Adipose tissue (tissue), 3 donors: ENCODE data around the gene ZBTB7C. TPM values are rescaled to one million over a fixed set of nuclear protein-coding genes. Genes with fewer than 3 reads are reported as not detected.
"Not testable (repeated sequence)": the region's sequence is repeated elsewhere in the genome, so short reads cannot be mapped to it uniquely, and the experiment has no call there.

Source experiments
- H3K27ac ChIP-seq: one replicate; pipeline ENCODE4 v1.5.1; 2013; ENCODE audit warnings: low read depth, low read length
- WGBS, 3 donors: extraction: QIAGEN DNeasy Blood & Tissue Kit; methylation state at CpG; one replicate each; pipeline ENCODE4 v1.1.7; 2013; 5-methylcytosine and 5-hydroxymethylcytosine counted together
- polyA plus RNA-seq, 3 donors: library from polyadenylated mRNA; stranded (reverse); fragments of 200-250 nt; gene quantifications; one replicate each; pipeline ENCODE4 v1.2.3, GENCODE V29; 2013
- donor health status: healthy with polysubstance abuse.
- donor health status: Bipolar disorder and iron deficiency.
- donor health status: healthy.

The ZBTB7C gene
- polyA plus RNA-seq: 1 to 10 TPM in 2 of 3 donors, under 1 TPM in 1; 0.53 to 5.6 (median 4.8) TPM

- WGBS, 3 donors: 0 to 1% (median 1%) methylated on average over 70 to 136 of the region's 136 CpGs
- no peak within 1 kb of the TSS for H3K27ac ChIP-seq
These were observed at the start of gene ZBTB7C for GRCh38 chr18:48408727-48409590. ZBTB7C (minus strand) TSS chr18:48409383.

GRCh38 chr18:48456838-48457237 lies 47.7 kb upstream of the ZBTB7C start:
- WGBS, 3 donors: 93 to 95% (median 94%) methylated on average over 9 of the region's 9 CpGs
- H3K27ac ChIP-seq: no peak overlapping the region

- H3K27ac ChIP-seq: no peak overlapping the region
- WGBS, 3 donors: 55 to 72% (median 57%) methylated on average over 13 of the region's 13 CpGs
These were observed 46.6 kb upstream of the ZBTB7C start for GRCh38 chr18:48455555-48456478.

- WGBS, 3 donors: 35 to 48% (median 41%) methylated on average over 6 of the region's 6 CpGs
- no peak overlapping the region for H3K27ac ChIP-seq
These were observed 45.1 kb upstream of the ZBTB7C start for GRCh38 chr18:48454261-48454757.

GRCh38 chr18:48453330-48454066 lies 44.3 kb upstream of the ZBTB7C start:
- 75 to 80% (median 78%) methylated on average over 9 of the region's 9 CpGs for WGBS, 3 donors
- H3K27ac ChIP-seq: no peak overlapping the region

GRCh38 chr18:48452861-48453323 lies 43.7 kb upstream of the ZBTB7C start:
- WGBS, 3 donors: 58 to 74% (median 73%) methylated on average over 4 of the region's 4 CpGs
- H3K27ac ChIP-seq: no peak overlapping the region

GRCh38 chr18:48450685-48451084 lies 41.5 kb upstream of the ZBTB7C start:
- WGBS, 3 donors: 94 to 98% (median 94%) methylated on average over 2 of the region's 2 CpGs
- no peak overlapping the region for H3K27ac ChIP-seq

GRCh38 chr18:48446582-48447225 lies 37.5 kb upstream of the ZBTB7C start:
- WGBS, 3 donors: 36 to 37% (median 36%) methylated on average over 30 of the region's 30 CpGs
- H3K27ac ChIP-seq: no peak overlapping the region

- no peak overlapping the region for H3K27ac ChIP-seq
- WGBS, 3 donors: 83 to 88% (median 88%) methylated on average over 3 of the region's 3 CpGs
These were observed 36.4 kb upstream of the ZBTB7C start for GRCh38 chr18:48445540-48445939.

GRCh38 chr18:48442761-48443160 lies 33.6 kb upstream of the ZBTB7C start:
- H3K27ac ChIP-seq: no peak overlapping the region
- WGBS, 3 donors: 74 to 84% (median 80%) methylated on average over 2 of the region's 2 CpGs

GRCh38 chr18:48441405-48441881 lies 32.3 kb upstream of the ZBTB7C start:
- no peak overlapping the region for H3K27ac ChIP-seq
- WGBS, 3 donors: 14 to 43% (median 15%) methylated on average over 16 of the region's 16 CpGs

GRCh38 chr18:48440924-48441323 lies 31.7 kb upstream of the ZBTB7C start:
- WGBS, 3 donors: 52 to 75% (median 57%) methylated on average over 9 of the region's 9 CpGs
- no peak overlapping the region for H3K27ac ChIP-seq

- WGBS, 3 donors: 75 to 79% (median 76%) methylated on average over 3 of the region's 3 CpGs
- H3K27ac ChIP-seq: no peak overlapping the region
These were observed 27.7 kb upstream of the ZBTB7C start for GRCh38 chr18:48436907-48437306.

GRCh38 chr18:48434382-48434781 lies 25.2 kb upstream of the ZBTB7C start:
- not testable (repeated sequence) for H3K27ac ChIP-seq
- 93 to 99% (median 96%) methylated on average over 4 of the region's 4 CpGs for WGBS, 3 donors

- no peak overlapping the region for H3K27ac ChIP-seq
- 75 to 86% (median 76%) methylated on average over 2 of the region's 2 CpGs for WGBS, 3 donors
These were observed 24.4 kb upstream of the ZBTB7C start for GRCh38 chr18:48433541-48433940.

GRCh38 chr18:48430150-48430549 lies 21.0 kb upstream of the ZBTB7C start:
- WGBS, 3 donors: 80 to 85% (median 82%) methylated on average over 4 of the region's 4 CpGs
- no peak overlapping the region for H3K27ac ChIP-seq

- H3K27ac ChIP-seq: no peak overlapping the region
- 56 to 71% (median 61%) methylated on average over 9 of the region's 9 CpGs for WGBS, 3 donors
These were observed 19.4 kb upstream of the ZBTB7C start for GRCh38 chr18:48428475-48429177.
